Suprapubic skin (tissue), 4 donors: ENCODE results near the gene ATXN2L. TPM values are rescaled to one million over a fixed set of nuclear protein-coding genes. Genes with fewer than 3 reads are reported as not detected.

Source experiments
- DNase-seq, 2 donors: peaks; one replicate each; pipeline ENCODE4 v3.0.0-alpha.2; 2019; ENCODE audit warnings: low spot score in 2 of 2
- H3K27ac ChIP-seq: fragments of 200-600 bp; sonication (generic); one replicate; pipeline ENCODE4 v1.5.1; 2019
- H3K27me3 ChIP-seq: fragments of 200-600 bp; sonication (generic); one replicate; pipeline ENCODE4 v1.5.1; 2019
- H3K36me3 ChIP-seq: fragments of 200-600 bp; sonication (generic); one replicate; pipeline ENCODE4 v1.5.1; 2019
- H3K4me1 ChIP-seq: fragments of 200-600 bp; sonication (generic); one replicate; pipeline ENCODE4 v1.5.1; 2019
- H3K4me3 ChIP-seq: fragments of 200-600 bp; sonication (generic); one replicate; pipeline ENCODE4 v1.5.1; 2019; ENCODE audit warnings: mild to moderate bottlenecking
- H3K9me3 ChIP-seq: fragments of 200-600 bp; sonication (generic); one replicate; pipeline ENCODE4 v1.5.1; 2019
- EP300 ChIP-seq: sonication (generic); formaldehyde crosslinking; IDR thresholded peaks from one replicate; pipeline ENCODE4 v1.6.1; 2017; ENCODE audit warnings: antibody characterized with exemption
- POLR2A ChIP-seq, 2 donors: fragments of 450-650 bp; IDR thresholded peaks; one replicate each; pipeline ENCODE4 v1.6.1; 2017; ENCODE audit warnings: antibody characterized with exemption in 2 of 2, mild to moderate bottlenecking in 2 of 2, moderate library complexity in 2 of 2
- POLR2AphosphoS5 ChIP-seq, 3 donors: sonication (generic); formaldehyde crosslinking; IDR thresholded peaks; one replicate each; pipeline ENCODE4 v1.6.1; 2017; ENCODE audit warnings: antibody characterized with exemption in 3 of 3
- WGBS: methylation state at CpG from one replicate; pipeline ENCODE4 v1.1.5; 2018; 5-methylcytosine and 5-hydroxymethylcytosine counted together
- total RNA-seq, 4 donors: library from RNA; depleted of rRNA; stranded (reverse); fragments of >200 nt; gene quantifications; one replicate each; pipeline ENCODE4 v1.1.0, GENCODE V29; 2016
- TF ChIP-seq, protein P1 (sequence below), 2 donors: fragments of 200-600 bp in 1 of 2; fragments of 450-650 bp in 1 of 2; sonication (generic) in 1 of 2; IDR thresholded peaks; one replicate each; pipeline ENCODE4 v1.5.1; 2016 to 2019; ENCODE audit warnings: antibody characterized with exemption in 2 of 2, mild to moderate bottlenecking in 1 of 2, moderate library complexity in 1 of 2

Gene ATXN2L
- total RNA-seq, 4 donors from 2014 or later: 88.5 to 236 (median 148) TPM

DNA sequence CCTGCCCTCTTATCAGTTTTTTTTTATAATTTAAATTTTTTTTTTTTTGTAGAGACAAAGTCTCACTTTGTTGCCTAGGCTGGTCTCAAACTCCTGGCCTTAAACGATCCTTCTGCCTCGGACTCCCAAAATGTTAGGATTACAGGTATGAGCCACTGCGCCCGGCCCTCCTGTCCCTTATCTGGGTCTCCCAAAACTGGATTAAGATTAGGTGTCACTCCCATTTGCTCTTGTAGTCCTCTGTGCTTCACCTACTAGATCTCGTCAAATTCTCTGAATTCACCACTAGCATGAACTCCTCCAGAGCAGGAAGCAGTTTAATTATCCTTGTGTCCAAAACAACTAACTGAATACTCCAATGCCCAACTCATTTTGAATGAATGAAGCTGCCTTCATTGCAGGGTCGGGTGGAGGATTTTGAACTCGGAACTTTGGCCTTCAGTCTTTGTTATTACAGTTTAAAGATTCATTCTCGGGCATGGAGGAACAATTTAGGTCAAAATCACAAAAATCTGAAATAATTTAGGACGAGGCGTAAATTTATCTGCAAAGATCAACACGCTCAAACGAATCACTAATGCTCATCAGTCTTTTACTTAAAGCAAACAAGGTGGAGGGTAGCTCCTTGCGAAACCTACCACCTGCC lies 802 bp upstream of the ATXN2L start:
- 31% methylated on average over 13 of the region's 13 CpGs for WGBS
- DNase-seq: no peak
- no peak for TF ChIP-seq POLR2A (IDR thresholded peaks at IDR 0.05)
- no peak for TF ChIP-seq EP300
- no peak for TF ChIP-seq POLR2AphosphoS5 (IDR thresholded peaks at IDR 0.05)
- TF ChIP-seq, protein P1, sequence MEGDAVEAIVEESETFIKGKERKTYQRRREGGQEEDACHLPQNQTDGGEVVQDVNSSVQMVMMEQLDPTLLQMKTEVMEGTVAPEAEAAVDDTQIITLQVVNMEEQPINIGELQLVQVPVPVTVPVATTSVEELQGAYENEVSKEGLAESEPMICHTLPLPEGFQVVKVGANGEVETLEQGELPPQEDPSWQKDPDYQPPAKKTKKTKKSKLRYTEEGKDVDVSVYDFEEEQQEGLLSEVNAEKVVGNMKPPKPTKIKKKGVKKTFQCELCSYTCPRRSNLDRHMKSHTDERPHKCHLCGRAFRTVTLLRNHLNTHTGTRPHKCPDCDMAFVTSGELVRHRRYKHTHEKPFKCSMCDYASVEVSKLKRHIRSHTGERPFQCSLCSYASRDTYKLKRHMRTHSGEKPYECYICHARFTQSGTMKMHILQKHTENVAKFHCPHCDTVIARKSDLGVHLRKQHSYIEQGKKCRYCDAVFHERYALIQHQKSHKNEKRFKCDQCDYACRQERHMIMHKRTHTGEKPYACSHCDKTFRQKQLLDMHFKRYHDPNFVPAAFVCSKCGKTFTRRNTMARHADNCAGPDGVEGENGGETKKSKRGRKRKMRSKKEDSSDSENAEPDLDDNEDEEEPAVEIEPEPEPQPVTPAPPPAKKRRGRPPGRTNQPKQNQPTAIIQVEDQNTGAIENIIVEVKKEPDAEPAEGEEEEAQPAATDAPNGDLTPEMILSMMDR (IDR thresholded peaks at IDR 0.05): no peak
- Histone ChIP-seq H3K9me3 (no peaks in the 10 kb centered on the region), H3K4me3 (peak overlapping the region; percentile 76), H3K27ac (peak overlapping the region; percentile 99), H3K36me3 (peaks cover 15% of the 10 kb centered on the region), H3K27me3 (no peaks in the 10 kb centered on the region), H3K4me1 (peaks cover 23% of the 10 kb centered on the region)

DNA sequence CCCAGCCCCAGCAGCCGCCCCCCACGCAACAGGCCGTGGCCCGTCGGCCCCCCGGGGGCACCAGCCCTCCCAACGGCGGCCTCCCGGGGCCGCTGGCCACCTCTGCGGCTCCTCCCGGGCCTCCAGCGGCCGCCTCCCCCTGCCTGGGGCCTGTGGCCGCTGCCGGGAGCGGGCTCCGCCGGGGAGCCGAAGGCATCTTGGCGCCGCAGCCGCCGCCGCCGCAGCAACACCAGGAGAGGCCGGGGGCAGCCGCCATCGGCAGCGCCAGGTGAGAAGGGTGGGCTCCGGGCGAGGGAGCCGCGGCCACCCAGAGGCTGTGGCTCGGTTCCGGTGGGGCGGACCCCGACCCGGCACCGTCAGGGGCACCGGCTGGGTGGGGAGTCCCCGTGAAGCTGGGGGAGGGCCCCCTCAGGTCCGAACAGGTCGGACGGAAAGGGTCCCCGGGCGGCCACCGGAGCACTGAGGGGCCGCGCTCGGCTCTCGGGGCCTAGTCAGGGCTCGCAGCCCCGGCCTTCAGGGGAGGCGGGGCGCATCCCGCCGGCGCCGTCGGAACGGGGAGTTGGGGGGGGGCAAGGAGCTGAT lies 583 bp downstream of the ATXN2L start:
- Histone ChIP-seq H3K36me3 (peaks cover 29% of the 10 kb centered on the region), H3K4me1 (peaks cover 23% of the 10 kb centered on the region), H3K27ac (peak overlapping the region; percentile 99), H3K4me3 (peak overlapping the region; percentile 76), H3K27me3 (no peaks in the 10 kb centered on the region), H3K9me3 (no peaks in the 10 kb centered on the region)
- DNase-seq: no peak
- TF ChIP-seq, protein P1 (IDR thresholded peaks at IDR 0.05): no peak
- TF ChIP-seq EP300 (no peak), POLR2A (IDR thresholded peaks at IDR 0.05) (no peak), POLR2AphosphoS5 (IDR thresholded peaks at IDR 0.05) (no peak)
- 0% methylated on average over 10 of the region's 62 CpGs for WGBS

DNA sequence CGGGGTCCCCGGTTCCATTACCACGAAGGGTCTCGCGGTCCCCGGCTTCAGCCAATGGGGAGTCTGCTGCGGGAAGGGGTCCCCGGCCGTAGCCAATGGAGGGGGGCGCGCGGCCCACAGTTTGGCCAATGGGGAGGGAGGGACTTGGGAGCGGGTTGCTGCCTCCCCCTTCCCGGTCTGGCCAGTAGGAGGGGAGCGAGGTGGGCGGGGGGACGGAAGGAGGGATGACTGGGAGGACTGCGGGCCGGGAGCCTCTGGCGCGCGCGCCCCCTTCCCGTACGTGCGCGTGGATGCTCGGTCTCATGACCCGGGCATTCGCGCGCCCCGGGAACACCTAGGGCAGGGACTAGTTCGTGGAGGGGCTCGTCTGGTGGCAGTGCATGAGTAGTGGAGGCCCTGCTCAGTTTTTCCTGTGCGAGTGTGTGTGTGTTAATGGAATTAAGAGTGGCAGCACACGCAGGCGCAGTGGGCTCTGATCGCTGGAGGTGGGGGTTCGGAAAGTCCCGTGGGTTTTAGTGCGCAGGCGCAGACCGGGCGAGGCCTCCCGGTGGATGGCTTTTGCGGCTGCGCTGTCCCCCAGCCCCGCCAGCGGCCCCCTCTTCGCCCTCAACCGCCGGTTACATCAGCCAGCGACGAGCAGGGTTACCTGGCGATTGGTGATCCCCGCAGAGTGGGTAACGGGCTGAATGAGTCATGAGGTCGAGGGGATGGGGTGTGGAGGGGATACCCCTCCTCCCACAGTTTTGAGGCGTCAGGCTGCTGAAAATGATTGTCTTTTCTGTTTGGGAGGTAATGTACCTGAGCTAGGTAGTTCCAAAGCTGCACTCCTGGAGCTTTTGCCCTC lies 1.3 kb downstream of the ATXN2L start:
- 0% methylated on average over 17 of the region's 60 CpGs for WGBS
- H3K4me1 ChIP-seq: peaks cover 23% of the 10 kb centered on the region
- H3K36me3 ChIP-seq: peaks cover 36% of the 10 kb centered on the region
- peak overlapping the region; percentile 99 for H3K27ac ChIP-seq
- peak in 1 of 2 donors; percentile 25 for TF ChIP-seq POLR2A (IDR thresholded peaks at IDR 0.05)
- peak in 2 of 3 donors; percentile 31 to 41 for TF ChIP-seq POLR2AphosphoS5 (IDR thresholded peaks at IDR 0.05)
- TF ChIP-seq, protein P1 (IDR thresholded peaks at IDR 0.05): peak in 1 of 2 donors; percentile 40
- TF ChIP-seq EP300: no peak
- peak overlapping the region; percentile 76 for H3K4me3 ChIP-seq
- DNase-seq: peak; percentile 98
- no peaks in the 10 kb centered on the region for H3K27me3 ChIP-seq
- no peaks in the 10 kb centered on the region for H3K9me3 ChIP-seq

- peak overlapping the region; percentile 76 for H3K4me3 ChIP-seq
- TF ChIP-seq POLR2AphosphoS5 (IDR thresholded peaks at IDR 0.05) (no peak), EP300 (no peak), POLR2A (IDR thresholded peaks at IDR 0.05) (no peak)
- TF ChIP-seq, protein P1 (IDR thresholded peaks at IDR 0.05): no peak
- WGBS: 35% methylated on average over 4 of the region's 5 CpGs
- H3K27me3 ChIP-seq: no peaks in the 10 kb centered on the region
- peak overlapping the region; percentile 99 for H3K27ac ChIP-seq
- no peaks in the 10 kb centered on the region for H3K9me3 ChIP-seq
- peaks cover 42% of the 10 kb centered on the region for H3K36me3 ChIP-seq
- H3K4me1 ChIP-seq: peaks cover 23% of the 10 kb centered on the region
- DNase-seq: no peak
Measured at GRCh38 chr16:28824717-28824973, 1.8 kb downstream of the ATXN2L start.

GRCh38 chr16:28826141-28826540 lies 3.3 kb downstream of the ATXN2L start:
- Histone ChIP-seq H3K4me1 (peaks cover 23% of the 10 kb centered on the region), H3K27me3 (no peaks in the 10 kb centered on the region), H3K9me3 (no peaks in the 10 kb centered on the region), H3K36me3 (peaks cover 56% of the 10 kb centered on the region), H3K4me3 (no peak overlapping the region), H3K27ac (no peak overlapping the region)
- DNase-seq: no peak
- 66% methylated on average over 6 of the region's 6 CpGs for WGBS
- TF ChIP-seq POLR2A (IDR thresholded peaks at IDR 0.05): no peak
- no peak for TF ChIP-seq EP300
- TF ChIP-seq, protein P1 (IDR thresholded peaks at IDR 0.05): no peak
- no peak for TF ChIP-seq POLR2AphosphoS5 (IDR thresholded peaks at IDR 0.05)
